ENCODE measurements around the gene GPRC5C.

The GPRC5C gene

GRCh38 chr17:74389937-74390679 is 41.8 kb upstream of the GPRC5C start:
- TF ChIP-seq CTCF (conservative IDR thresholded peaks at IDR 0.05) = no peak
- no peak overlapping the region for H3K27ac ChIP-seq

- TF ChIP-seq CTCF (conservative IDR thresholded peaks at IDR 0.05) = no peak
These were observed 40.9 kb upstream of the GPRC5C start for GRCh38 chr17:74390680-74391653.

GRCh38 chr17:74391771-74392170 is 40.1 kb upstream of the GPRC5C start:
- TF ChIP-seq CTCF (conservative IDR thresholded peaks at IDR 0.05) = no peak
- H3K27ac ChIP-seq = no peak overlapping the region

More at GRCh38 chr17:74390680-74391653, 40.9 kb upstream of the GPRC5C start:
- no peak overlapping the region for H3K27ac ChIP-seq

- H3K27ac ChIP-seq = no peak overlapping the region
- no peak for TF ChIP-seq CTCF (conservative IDR thresholded peaks at IDR 0.05)
These were observed 39.0 kb upstream of the GPRC5C start for GRCh38 chr17:74392848-74393247.

GRCh38 chr17:74393346-74393942 is 38.4 kb upstream of the GPRC5C start:
- TF ChIP-seq CTCF (conservative IDR thresholded peaks at IDR 0.05) = no peak
- no peak overlapping the region for H3K27ac ChIP-seq

GRCh38 chr17:74394275-74394950 is 37.5 kb upstream of the GPRC5C start:
- no peak for TF ChIP-seq CTCF (conservative IDR thresholded peaks at IDR 0.05)
- no peak overlapping the region for H3K27ac ChIP-seq

Data from VCaP (cell line).